Muscle of leg (tissue), 11 donors: ENCODE measurements around the gene FITM1. TPM values are rescaled to one million over a fixed set of nuclear protein-coding genes. Genes with fewer than 3 reads are reported as not detected.
A peak's percentile ranks its signal among the peaks of the same experiment; 100 is the strongest.

Experiments
- DNase-seq: peaks from one replicate; pipeline ENCODE4 v3.0.0; 2013
- H3K27ac ChIP-seq: one replicate; pipeline ENCODE4 v1.5.1; 2013; ENCODE audit warnings: mild to moderate bottlenecking, low read length, control low read depth
- H3K27me3 ChIP-seq: one replicate; pipeline ENCODE4 v1.6.1; 2013; ENCODE audit warnings: low read length; ENCODE audit not compliant: control insufficient read depth, insufficient read depth
- H3K36me3 ChIP-seq: one replicate; pipeline ENCODE4 v1.6.1; 2013; ENCODE audit warnings: low read length; ENCODE audit not compliant: control insufficient read depth, insufficient read depth
- H3K4me1 ChIP-seq: one replicate; pipeline ENCODE4 v1.6.1; 2013; ENCODE audit warnings: low read length; ENCODE audit not compliant: control insufficient read depth, insufficient read depth
- H3K4me3 ChIP-seq: one replicate; pipeline ENCODE4 v1.5.1; 2013; ENCODE audit warnings: low read length, control low read depth
- H3K9me3 ChIP-seq: replicated peaks from 2 replicates; pipeline ENCODE4 v1.6.1; 2013; ENCODE audit warnings: low read depth, low read length; ENCODE audit not compliant: control insufficient read depth
- WGBS: methylation state at CpG from one replicate; pipeline ENCODE4 v1.1.5; 2013; ENCODE audit warnings: missing lambda C conversion rate; ENCODE audit not compliant: insufficient coverage; 5-methylcytosine and 5-hydroxymethylcytosine counted together
- polyA plus RNA-seq, 8 donors: library from polyadenylated mRNA; unstranded; fragments of 120-200 nt; gene quantifications; one replicate each; pipeline versions ENCODE4 v1.2.1 to v1.2.3, GENCODE V29; 2013; ENCODE audit warnings: inconsistent platforms in 1 of 8, low replicate concordance in 1 of 8; ENCODE audit not compliant: insufficient read length in 8 of 8, insufficient read depth in 1 of 8
- total RNA-seq: library from RNA; stranded (reverse); fragments of 120-200 nt; gene quantifications from one replicate; pipeline ENCODE4 v1.2.4, GENCODE V29; 2013

The FITM1 gene
- total and polyA plus RNA-seq, 9 donors: 80.7 to 170 (median 127) TPM

DNA sequence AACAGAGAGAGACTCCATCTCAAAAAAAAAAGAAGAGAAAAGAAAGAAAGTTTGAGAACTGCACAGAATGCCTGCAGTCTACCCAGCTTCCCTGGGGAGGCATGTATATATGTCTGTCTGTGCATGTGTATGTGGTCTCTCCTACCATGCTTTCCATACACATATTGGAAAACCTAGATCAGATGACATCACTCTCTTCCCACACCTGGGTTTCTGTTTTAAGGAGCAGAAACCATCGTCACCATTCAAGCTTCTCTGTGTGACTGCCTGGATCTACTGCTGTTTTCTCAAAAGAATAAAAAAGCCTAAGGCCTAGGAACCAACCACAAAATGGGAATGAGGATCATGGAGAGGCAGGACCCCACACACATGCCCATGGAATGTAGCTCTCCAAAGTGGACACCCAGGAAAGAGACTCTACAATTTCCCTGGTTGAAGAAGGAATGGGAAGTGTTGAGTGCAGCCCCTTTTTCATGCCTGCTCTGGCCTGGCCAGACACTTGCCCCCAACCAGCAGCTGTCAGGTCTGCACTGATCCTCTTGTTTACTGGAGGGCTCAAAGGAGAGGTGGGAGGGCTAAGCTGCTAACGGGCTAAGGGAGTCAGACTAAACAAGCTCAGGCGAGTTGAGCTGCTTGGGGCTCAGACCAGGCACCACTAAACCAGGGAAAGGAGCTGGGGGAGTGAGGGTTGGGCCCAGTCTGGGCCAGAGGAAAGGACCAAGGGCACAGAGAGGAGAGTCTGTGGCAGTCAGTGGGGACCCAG is 44.1 kb upstream of the FITM1 start:
- peaks cover 16% of the 10 kb centered on the region for H3K27me3 ChIP-seq
- 40% methylated on average over 1 of the region's 3 CpGs for WGBS
- H3K27ac ChIP-seq: no peak overlapping the region

DNA sequence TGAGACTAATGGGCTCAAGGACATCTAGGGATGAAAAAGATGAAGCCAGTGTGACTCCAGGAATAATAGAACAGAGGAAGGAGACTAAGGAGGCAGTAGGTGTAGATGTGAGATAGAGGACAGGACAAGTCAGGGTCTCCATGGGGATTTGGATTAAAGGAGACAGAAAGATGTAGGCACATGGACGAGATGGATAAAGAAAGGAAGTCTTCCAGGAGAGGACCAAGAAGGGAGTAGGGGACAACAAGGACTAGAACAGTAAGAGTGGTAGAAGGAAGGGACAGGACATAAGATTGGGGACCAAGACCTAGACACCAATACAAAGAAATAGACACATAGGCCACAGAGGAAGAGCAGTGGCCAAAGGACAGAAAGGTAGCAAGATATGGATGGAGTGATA is 43.5 kb upstream of the FITM1 start:
- no peaks in the 10 kb centered on the region for H3K36me3 ChIP-seq
- peaks cover 10% of the 10 kb centered on the region for H3K27me3 ChIP-seq
- no peak for DNase-seq
- H3K4me3 ChIP-seq: no peak overlapping the region
- no CpG with 5 or more reads among the region's 1 CpG for WGBS
- peaks cover 3% of the 10 kb centered on the region for H3K4me1 ChIP-seq
- no peak overlapping the region for H3K27ac ChIP-seq
- H3K9me3 ChIP-seq: no peaks in the 10 kb centered on the region

More for the DNA sequence above, 44.1 kb upstream of the FITM1 start:
- H3K4me1 ChIP-seq: peaks cover 9% of the 10 kb centered on the region
- DNase-seq: no peak
- H3K36me3 ChIP-seq: no peaks in the 10 kb centered on the region
- H3K4me3 ChIP-seq: no peak overlapping the region
- H3K9me3 ChIP-seq: no peaks in the 10 kb centered on the region

DNA sequence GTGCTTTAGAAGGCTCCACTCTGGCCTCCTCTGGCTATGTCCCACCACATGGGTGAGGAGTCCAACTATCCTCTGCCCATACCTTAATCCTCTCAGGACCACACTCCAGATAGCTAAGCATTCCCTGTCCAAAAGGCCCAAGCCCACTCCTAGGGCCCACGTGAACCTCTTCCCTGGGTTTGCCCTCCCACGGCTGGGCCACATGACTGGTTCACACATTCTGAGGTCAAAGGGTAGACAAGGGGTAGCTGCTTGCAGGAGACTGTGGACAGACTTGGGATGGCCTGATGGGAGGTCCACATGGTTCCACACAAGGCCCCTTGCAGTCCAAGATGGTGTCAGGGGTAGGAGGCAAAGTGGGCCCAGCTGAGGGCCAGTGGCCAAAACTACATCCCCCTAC is 42.4 kb upstream of the FITM1 start:
- no peak overlapping the region for H3K4me3 ChIP-seq
- no peak overlapping the region for H3K27ac ChIP-seq
- WGBS: 93% methylated on average over 2 of the region's 2 CpGs
- peaks cover 3% of the 10 kb centered on the region for H3K4me1 ChIP-seq
- no peaks in the 10 kb centered on the region for H3K36me3 ChIP-seq
- H3K27me3 ChIP-seq: no peaks in the 10 kb centered on the region
- no peak for DNase-seq
- no peaks in the 10 kb centered on the region for H3K9me3 ChIP-seq

DNA sequence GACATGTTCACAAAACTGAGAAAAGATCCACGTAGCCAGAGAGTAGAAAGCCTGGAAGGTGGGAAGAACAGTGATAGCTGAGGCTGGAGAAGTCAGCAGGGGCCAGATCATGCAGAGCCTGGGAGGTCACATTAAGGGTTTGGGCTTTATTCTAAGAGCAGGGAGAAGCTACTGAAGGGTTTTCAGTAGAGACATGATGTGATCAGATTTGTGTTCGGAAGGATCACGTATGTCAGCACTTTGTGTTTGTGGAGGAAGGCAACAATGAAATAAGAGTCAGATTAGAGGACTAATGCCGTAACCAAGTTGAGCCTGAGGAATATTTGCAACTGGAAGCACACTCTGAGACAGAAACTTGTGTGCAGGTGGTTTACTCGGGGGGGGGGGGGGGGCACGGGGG is 40.6 kb upstream of the FITM1 start:
- Histone ChIP-seq H3K4me3 (no peak overlapping the region), H3K4me1 (peaks cover 16% of the 10 kb centered on the region), H3K36me3 (no peaks in the 10 kb centered on the region), H3K27ac (no peak overlapping the region), H3K27me3 (no peaks in the 10 kb centered on the region), H3K9me3 (no peaks in the 10 kb centered on the region)
- DNase-seq: no peak
- WGBS: 88% methylated on average over 3 of the region's 6 CpGs

DNA sequence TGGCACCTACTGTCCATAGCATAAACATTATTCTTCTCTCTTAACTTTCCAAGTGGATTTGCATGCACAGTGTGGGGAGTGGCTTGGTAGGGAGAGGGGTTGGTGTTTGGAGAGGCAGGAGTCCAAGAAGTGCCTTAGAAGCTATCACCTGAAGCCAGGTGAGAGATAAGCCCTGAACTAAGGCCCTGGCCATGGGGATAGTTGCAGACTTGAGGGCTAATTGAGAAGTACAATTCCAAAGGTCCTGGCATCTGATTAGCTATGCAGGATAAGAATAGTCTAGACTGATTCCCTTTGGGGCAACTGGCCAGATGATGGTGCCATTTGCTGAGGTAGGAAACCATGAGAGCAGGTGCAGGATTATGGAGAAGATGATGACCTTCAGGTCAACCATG is 38.4 kb upstream of the FITM1 start:
- no peak for DNase-seq
- no peaks in the 10 kb centered on the region for H3K9me3 ChIP-seq
- H3K4me3 ChIP-seq: no peak overlapping the region
- H3K27me3 ChIP-seq: no peaks in the 10 kb centered on the region
- no peaks in the 10 kb centered on the region for H3K36me3 ChIP-seq
- H3K27ac ChIP-seq: no peak overlapping the region
- H3K4me1 ChIP-seq: peaks cover 25% of the 10 kb centered on the region

DNA sequence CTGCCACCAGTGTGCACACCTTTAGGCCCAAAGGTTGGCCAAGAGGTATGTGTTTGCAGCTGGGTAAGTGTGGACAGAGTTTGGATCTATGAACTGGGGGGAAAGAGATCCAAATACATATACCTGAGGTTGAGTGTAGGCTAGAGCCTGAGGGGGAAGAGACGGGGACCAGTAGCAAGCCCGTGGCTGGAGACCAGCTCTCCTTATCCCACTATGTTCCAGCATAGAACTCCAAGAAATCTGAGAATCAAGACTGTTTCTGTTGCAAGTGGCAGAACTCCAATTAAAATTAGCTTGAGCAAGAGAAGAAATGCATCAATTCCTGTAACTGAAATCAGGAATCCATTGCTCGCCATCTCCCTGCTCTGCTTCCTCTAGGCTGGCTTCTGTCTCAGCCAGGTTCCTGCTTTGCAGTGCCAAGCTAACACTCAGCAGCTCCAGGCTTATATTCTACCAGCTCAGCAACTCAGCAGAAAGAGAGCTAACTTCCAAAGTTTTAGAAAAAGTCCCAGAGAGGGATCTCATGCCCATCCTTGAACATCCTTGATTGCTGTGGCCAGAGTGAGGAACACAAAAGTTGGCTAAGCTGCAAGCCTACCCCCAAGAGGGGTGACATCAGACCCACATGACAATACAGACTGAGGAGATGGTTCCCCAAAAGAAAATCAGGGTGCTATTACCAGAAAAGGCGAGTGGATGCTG is 37.8 kb upstream of the FITM1 start:
- H3K4me3 ChIP-seq: no peak overlapping the region
- no peaks in the 10 kb centered on the region for H3K36me3 ChIP-seq
- H3K9me3 ChIP-seq: no peaks in the 10 kb centered on the region
- 63% methylated on average over 2 of the region's 4 CpGs for WGBS
- H3K27ac ChIP-seq: no peak overlapping the region
- no peaks in the 10 kb centered on the region for H3K27me3 ChIP-seq
- peaks cover 25% of the 10 kb centered on the region for H3K4me1 ChIP-seq
- peak; percentile 43 for DNase-seq

DNA sequence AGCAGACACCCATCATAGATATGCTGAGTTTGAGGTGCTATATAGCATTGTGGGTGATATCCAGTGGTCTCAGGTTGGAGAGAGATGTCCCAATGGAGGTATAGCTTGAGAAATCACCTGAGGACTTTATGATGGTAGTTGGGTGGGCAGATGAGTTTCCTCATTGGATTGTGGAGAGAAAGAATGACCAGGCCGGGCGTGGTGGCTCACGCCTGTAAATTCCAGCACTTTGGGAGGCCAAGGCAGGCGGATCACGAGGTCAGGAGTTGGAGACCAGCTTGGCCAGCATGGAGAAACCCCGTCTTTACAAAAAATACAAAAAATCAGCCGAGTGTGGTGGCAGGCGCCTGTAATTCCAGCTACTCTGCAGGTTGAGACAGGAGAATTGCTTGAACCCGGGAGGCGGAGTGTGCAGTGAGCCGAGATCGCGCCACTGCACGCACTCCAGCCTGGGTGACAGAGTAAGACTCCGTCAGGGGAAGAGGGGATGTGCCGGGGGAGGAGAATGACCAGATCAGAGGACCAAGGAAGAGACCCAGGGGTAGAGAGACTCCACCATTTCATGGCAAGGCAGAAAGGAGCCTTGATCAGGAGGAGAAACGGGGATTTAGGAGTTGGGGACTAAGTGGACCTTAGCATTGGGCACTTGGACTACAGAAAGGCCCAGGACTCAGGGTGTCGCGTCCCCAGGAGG is 37.1 kb upstream of the FITM1 start:
- no peaks in the 10 kb centered on the region for H3K27me3 ChIP-seq
- H3K4me1 ChIP-seq: peaks cover 25% of the 10 kb centered on the region
- H3K36me3 ChIP-seq: no peaks in the 10 kb centered on the region
- peak overlapping the region; percentile 25 for H3K27ac ChIP-seq
- H3K4me3 ChIP-seq: peak overlapping the region; percentile 76
- WGBS: 82% methylated on average over 18 of the region's 19 CpGs
- no peaks in the 10 kb centered on the region for H3K9me3 ChIP-seq
- DNase-seq: no peak

DNA sequence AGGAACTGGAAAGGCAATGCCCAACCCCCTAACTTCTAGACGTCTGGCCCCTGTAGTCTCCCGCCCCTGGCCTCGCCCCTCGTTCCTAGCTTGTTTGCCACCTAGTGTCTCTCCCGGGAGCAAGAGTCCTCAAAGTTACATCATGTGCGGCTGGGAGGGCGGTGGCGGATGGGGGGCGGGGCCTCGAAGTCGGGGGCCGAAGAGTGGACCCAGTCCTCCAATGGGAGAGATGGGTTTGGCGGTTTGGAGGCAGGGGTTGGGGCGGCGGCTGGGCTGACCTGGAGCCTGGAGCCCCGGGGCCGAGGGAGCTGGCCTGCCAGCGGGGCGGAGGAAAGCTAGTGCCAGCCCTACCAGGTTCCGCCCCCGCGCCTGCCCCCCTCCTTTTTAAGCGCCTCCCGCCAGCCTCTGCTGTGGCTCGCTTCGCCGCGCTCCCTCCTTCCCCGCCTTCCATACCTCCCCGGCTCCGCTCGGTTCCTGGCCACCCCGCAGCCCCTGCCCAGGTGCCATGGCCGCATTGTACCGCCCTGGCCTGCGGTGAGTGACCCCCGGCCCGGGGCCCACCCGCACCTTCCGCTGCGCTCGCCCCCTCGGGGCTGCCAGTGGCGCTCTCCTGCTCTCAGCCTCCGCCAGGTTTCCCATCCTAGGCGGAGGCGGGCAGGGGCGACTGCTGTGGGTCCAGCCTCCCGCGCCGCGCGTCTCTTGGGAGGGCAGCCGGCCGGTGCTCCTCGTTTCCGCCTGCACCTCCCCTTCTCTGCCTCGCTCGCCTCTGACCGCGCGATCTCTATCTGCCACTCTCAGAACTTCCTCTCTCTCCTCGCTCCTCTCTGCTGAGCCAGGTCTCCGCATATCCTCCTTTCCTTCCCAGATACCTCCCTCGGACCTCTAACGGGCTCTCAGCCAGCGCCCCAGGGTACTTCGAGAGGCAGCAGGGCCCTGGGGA is 36.3 kb upstream of the FITM1 start, which contains the start of gene PCK2:
PCK2 (plus strand) TSS at position 411 of the 940 bp plus-strand sequence; CDS start at position 506, 95 bp downstream.
- H3K9me3 ChIP-seq: no peaks in the 10 kb centered on the region

DNA sequence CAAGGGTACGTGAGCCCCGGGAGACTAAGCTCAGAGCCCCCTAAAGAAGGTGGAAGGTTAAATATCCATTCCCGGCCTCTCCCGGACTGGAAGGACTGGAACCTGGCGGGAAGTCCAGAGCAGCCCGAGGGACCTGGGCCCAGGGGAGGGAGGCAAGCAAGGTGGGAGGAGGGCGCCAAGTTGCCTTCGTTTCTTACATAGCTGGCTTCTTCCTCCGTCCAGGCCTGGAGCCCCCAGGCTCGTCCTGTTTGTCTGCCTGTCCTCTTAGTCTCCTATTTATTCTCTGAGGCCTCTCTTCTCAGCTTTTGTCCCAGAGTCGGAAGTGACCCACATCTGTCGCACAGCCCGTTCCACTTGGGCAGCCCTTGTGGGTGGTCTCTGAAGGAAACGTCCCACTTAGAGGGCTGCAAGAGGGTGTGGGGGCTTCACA is 35.6 kb upstream of the FITM1 start:
- no peak for DNase-seq
- peak overlapping the region; percentile 76 for H3K4me3 ChIP-seq
- peaks cover 25% of the 10 kb centered on the region for H3K4me1 ChIP-seq
- no peaks in the 10 kb centered on the region for H3K27me3 ChIP-seq
- peaks cover 3% of the 10 kb centered on the region for H3K36me3 ChIP-seq
- H3K27ac ChIP-seq: peak overlapping the region; percentile 77
- WGBS: 2% methylated on average over 7 of the region's 14 CpGs
- no peaks in the 10 kb centered on the region for H3K9me3 ChIP-seq

More for the DNA sequence above, 36.3 kb upstream of the FITM1 start, which contains the start of gene PCK2:
- DNase-seq: peak; percentile 81
- H3K27ac ChIP-seq: peak within 1 kb of the TSS; percentile 77
- WGBS: 0% methylated on average over 52 of the region's 68 CpGs
- peak within 1 kb of the TSS; percentile 76 for H3K4me3 ChIP-seq
- peaks cover 25% of the 10 kb centered on the region for H3K4me1 ChIP-seq
- no peaks in the 10 kb centered on the region for H3K27me3 ChIP-seq
- no peaks in the 10 kb centered on the region for H3K36me3 ChIP-seq
